PC-9 (cell line): ENCODE results near the gene TMC8. TPM values are rescaled to one million over a fixed set of nuclear protein-coding genes. Genes with fewer than 3 reads are reported as not detected.

Source experiments
- BruUV-seq: library from RNA; stranded (reverse); fragments of 400-500 nt; replicated peaks from 2 replicates; lab custom pipeline; 2021; lab: Mats Ljungman, UMichigan
- CTCF ChIA-PET: fragments of 300-600 bp; sonication (Branson Sonifier 250); formaldehyde crosslinking; loops from one replicate; lab custom pipeline; 2022; ENCODE audit warnings: antibody characterized with exemption; lab: Charles Lee
- POLR2A ChIA-PET: fragments of 300-600 bp; sonication (Branson Sonifier 250); formaldehyde crosslinking; loops from one replicate; lab custom pipeline; 2022; ENCODE audit warnings: antibody characterized with exemption; ENCODE audit not compliant: unreplicated experiment; lab: Charles Lee
- DNase-seq, 2 experiments: peaks; one replicate each; pipeline versions ENCODE4 v3.0.0 to v3.0.0-alpha.2; 2015 to 2022; ENCODE audit warnings: mixed read lengths in 1 of 2
- H2AFZ ChIP-seq: fragments of 200-600 bp; sonication (generic); 2 replicates; pipeline ENCODE4 v1.8.1; 2017; ENCODE audit warnings: antibody characterized with exemption
- H3F3A ChIP-seq: fragments of 200-600 bp; sonication (generic); 2 replicates; pipeline ENCODE4 v1.8.1; 2017; ENCODE audit warnings: antibody characterized with exemption, mild to moderate bottlenecking, low read depth; ENCODE audit not compliant: insufficient read depth
- H3K27ac ChIP-seq: fragments of 200-600 bp; sonication (generic); 2 replicates; pipeline ENCODE4 v1.6.1; 2016; ENCODE audit warnings: mixed run types
- H3K27me3 ChIP-seq: fragments of 200-600 bp; sonication (generic); 2 replicates; pipeline ENCODE4 v1.6.1; 2016; ENCODE audit warnings: low read depth, mixed run types; ENCODE audit not compliant: insufficient read depth
- H3K36me3 ChIP-seq: fragments of 200-600 bp; sonication (generic); 2 replicates; pipeline ENCODE4 v1.6.1; 2016; ENCODE audit warnings: low read depth, mixed run types
- H3K4me1 ChIP-seq: fragments of 200-600 bp; sonication (generic); replicated peaks from 2 replicates; pipeline ENCODE4 v1.6.1; 2016; ENCODE audit warnings: mixed run types; ENCODE audit not compliant: insufficient read depth
- H3K4me2 ChIP-seq: fragments of 200-600 bp; sonication (generic); 2 replicates; pipeline ENCODE4 v1.6.1; 2017; ENCODE audit warnings: mixed run types
- H3K4me3 ChIP-seq: fragments of 200-600 bp; sonication (generic); 2 replicates; pipeline ENCODE4 v1.6.1; 2016; ENCODE audit warnings: mixed run types
- H3K79me2 ChIP-seq: fragments of 200-600 bp; sonication (generic); 2 replicates; pipeline ENCODE4 v1.6.1; 2017; ENCODE audit warnings: low read depth, mixed run types
- H3K9me2 ChIP-seq: fragments of 200-600 bp; sonication (generic); 2 replicates; pipeline ENCODE4 v1.8.1; 2017; ENCODE audit warnings: mild to moderate bottlenecking; ENCODE audit not compliant: insufficient read depth
- H3K9me3 ChIP-seq: fragments of 200-600 bp; sonication (generic); 2 replicates; pipeline ENCODE4 v1.8.1; 2016; ENCODE audit warnings: low read depth; ENCODE audit not compliant: insufficient read depth
- H4K20me1 ChIP-seq: fragments of 200-600 bp; sonication (generic); 2 replicates; pipeline ENCODE4 v1.8.1; 2017; ENCODE audit not compliant: insufficient read depth
- EZH2 ChIP-seq: fragments of 200-600 bp; sonication (generic); IDR thresholded peaks from 2 replicates; pipeline ENCODE4 v1.8.0; 2017; ENCODE audit warnings: antibody characterized with exemption, low read depth
- intact Hi-C: fragments of 100-400 bp; cut with micrococcal nuclease; formaldehyde crosslinking; loops from one replicate; pipeline ENCODE4 v1.10.0; 2022; ENCODE audit not compliant: unreplicated experiment
- total RNA-seq: library from RNA; stranded (reverse); gene quantifications from 2 replicates; pipeline ENCODE4 v1.2.3, GENCODE V29; 2021
- TF ChIP-seq, protein P1 (sequence below): fragments of 200-600 bp; sonication (generic); conservative IDR thresholded peaks from 2 replicates; pipeline ENCODE4 v1.6.1; 2017; ENCODE audit warnings: mixed run types, antibody characterized with exemption, mild to moderate bottlenecking, moderate library complexity

The TMC8 gene
- total RNA-seq, 1 experiment from 2014 or later: 1.9 TPM

DNA sequence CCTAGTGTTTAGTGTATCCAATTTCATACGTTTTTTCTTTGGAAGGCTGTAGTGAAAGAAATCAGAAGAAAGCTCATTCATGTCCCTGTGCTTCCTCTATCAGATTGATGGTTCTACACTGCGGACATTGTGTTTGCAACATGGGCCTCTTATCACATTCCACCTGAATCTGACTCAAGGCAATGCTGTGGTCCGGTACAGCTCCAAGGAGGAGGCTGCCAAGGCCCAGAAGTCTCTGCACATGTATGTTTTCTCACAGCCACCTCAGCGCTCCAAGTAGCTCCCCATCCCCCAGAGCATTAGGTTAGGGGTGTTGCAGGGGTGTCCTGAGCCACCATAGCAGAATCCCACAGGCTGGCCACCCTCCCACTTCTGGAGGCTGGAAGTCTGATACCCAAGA is 27.3 kb upstream of the TMC8 start:
- Histone ChIP-seq H3K27ac (no peak overlapping the region), H3K79me2 (no peaks in the 10 kb centered on the region), H4K20me1 (no peaks in the 10 kb centered on the region), H3K4me3 (no peak overlapping the region), H3K9me2 (no peaks in the 10 kb centered on the region), H3F3A (no peaks in the 10 kb centered on the region), H3K4me2 (no peak overlapping the region), H3K4me1 (no peaks in the 10 kb centered on the region), H3K27me3 (no peaks in the 10 kb centered on the region), H2AFZ (no peak overlapping the region), H3K9me3 (no peaks in the 10 kb centered on the region), H3K36me3 (no peaks in the 10 kb centered on the region)
- no peak for DNase-seq
- TF ChIP-seq, protein P1, sequence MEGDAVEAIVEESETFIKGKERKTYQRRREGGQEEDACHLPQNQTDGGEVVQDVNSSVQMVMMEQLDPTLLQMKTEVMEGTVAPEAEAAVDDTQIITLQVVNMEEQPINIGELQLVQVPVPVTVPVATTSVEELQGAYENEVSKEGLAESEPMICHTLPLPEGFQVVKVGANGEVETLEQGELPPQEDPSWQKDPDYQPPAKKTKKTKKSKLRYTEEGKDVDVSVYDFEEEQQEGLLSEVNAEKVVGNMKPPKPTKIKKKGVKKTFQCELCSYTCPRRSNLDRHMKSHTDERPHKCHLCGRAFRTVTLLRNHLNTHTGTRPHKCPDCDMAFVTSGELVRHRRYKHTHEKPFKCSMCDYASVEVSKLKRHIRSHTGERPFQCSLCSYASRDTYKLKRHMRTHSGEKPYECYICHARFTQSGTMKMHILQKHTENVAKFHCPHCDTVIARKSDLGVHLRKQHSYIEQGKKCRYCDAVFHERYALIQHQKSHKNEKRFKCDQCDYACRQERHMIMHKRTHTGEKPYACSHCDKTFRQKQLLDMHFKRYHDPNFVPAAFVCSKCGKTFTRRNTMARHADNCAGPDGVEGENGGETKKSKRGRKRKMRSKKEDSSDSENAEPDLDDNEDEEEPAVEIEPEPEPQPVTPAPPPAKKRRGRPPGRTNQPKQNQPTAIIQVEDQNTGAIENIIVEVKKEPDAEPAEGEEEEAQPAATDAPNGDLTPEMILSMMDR: no peak
- no peak for TF ChIP-seq EZH2
- ChIA-PET CTCF (no interaction called here), POLR2A (no interaction called here)
- BruUV-seq: no TSS peak
- intact Hi-C loops: no loop called here

DNA sequence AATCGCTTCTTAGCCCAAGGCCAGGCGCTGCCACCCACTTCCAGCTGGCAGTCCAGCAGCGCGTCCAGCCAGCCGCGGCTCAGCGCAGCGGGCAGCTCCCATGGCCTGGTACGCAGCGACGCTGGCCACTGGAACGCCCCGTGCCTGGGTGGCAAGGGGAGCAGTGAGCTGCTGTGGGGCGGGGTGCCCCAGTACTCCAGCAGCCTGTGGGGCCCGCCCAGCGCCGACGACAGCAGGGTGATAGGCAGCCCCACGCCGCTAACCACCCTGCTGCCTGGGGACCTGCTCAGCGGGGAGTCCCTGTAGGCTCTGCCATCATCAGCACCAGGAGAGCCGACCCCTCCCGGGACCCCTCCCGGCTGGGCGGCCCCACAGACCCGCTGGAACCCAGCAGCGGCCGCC is 26.0 kb upstream of the TMC8 start:
- TF ChIP-seq, protein P1: no peak
- no peak for TF ChIP-seq EZH2
- Histone ChIP-seq H3K4me1 (no peaks in the 10 kb centered on the region), H3K36me3 (no peaks in the 10 kb centered on the region), H3K4me2 (no peak overlapping the region), H2AFZ (no peak overlapping the region), H3K27ac (no peak overlapping the region), H3K9me3 (no peaks in the 10 kb centered on the region), H3F3A (no peaks in the 10 kb centered on the region), H3K27me3 (no peaks in the 10 kb centered on the region), H3K79me2 (no peaks in the 10 kb centered on the region), H3K9me2 (no peaks in the 10 kb centered on the region), H3K4me3 (no peak overlapping the region), H4K20me1 (no peaks in the 10 kb centered on the region)
- intact Hi-C loops: no loop called here
- POLR2A ChIA-PET: no interaction called here
- BruUV-seq: no TSS peak
- CTCF ChIA-PET: no interaction called here
- DNase-seq: no peak

DNA sequence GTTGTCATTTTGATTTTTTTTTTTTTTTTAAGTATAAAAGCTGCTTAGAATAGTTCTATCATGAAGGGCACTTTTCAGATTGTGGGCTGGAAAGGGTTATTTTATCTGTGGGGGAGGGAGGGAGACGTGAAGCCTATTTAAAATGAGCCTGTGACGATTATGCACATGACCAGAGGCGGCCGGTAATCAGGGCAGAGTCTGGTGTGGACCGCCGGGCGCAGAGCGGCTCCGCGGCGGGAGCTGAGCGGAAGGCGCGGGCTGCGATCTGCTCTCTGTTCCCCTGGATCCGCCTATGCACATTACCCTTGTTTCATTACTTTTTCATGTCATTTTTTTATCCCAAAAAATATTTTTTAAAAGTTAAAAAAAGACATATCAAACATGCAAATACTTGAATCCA is 25.5 kb upstream of the TMC8 start:
- H3K27ac ChIP-seq: no peak overlapping the region
- CTCF ChIA-PET: no interaction called here
- POLR2A ChIA-PET: interaction anchor here (0.6 to 0.7 kb wide), 2 partner anchors 8 to 1457 kb away, joined by 4 to 5 read pairs; no protein-coding TSS in a partner anchor
- no peaks in the 10 kb centered on the region for H3K36me3 ChIP-seq
- no peaks in the 10 kb centered on the region for H3K79me2 ChIP-seq
- BruUV-seq: no TSS peak
- TF ChIP-seq EZH2: no peak
- TF ChIP-seq, protein P1: no peak
- no peaks in the 10 kb centered on the region for H3K4me1 ChIP-seq
- no peaks in the 10 kb centered on the region for H4K20me1 ChIP-seq
- DNase-seq: no peak
- H3K27me3 ChIP-seq: no peaks in the 10 kb centered on the region
- H3K4me2 ChIP-seq: no peak overlapping the region
- no peak overlapping the region for H2AFZ ChIP-seq
- no peak overlapping the region for H3K4me3 ChIP-seq
- intact Hi-C loops: no loop called here
- H3K9me2 ChIP-seq: no peaks in the 10 kb centered on the region
- no peaks in the 10 kb centered on the region for H3F3A ChIP-seq
- no peaks in the 10 kb centered on the region for H3K9me3 ChIP-seq
